ENCODE measurements around the gene DHCR24.

DNA sequence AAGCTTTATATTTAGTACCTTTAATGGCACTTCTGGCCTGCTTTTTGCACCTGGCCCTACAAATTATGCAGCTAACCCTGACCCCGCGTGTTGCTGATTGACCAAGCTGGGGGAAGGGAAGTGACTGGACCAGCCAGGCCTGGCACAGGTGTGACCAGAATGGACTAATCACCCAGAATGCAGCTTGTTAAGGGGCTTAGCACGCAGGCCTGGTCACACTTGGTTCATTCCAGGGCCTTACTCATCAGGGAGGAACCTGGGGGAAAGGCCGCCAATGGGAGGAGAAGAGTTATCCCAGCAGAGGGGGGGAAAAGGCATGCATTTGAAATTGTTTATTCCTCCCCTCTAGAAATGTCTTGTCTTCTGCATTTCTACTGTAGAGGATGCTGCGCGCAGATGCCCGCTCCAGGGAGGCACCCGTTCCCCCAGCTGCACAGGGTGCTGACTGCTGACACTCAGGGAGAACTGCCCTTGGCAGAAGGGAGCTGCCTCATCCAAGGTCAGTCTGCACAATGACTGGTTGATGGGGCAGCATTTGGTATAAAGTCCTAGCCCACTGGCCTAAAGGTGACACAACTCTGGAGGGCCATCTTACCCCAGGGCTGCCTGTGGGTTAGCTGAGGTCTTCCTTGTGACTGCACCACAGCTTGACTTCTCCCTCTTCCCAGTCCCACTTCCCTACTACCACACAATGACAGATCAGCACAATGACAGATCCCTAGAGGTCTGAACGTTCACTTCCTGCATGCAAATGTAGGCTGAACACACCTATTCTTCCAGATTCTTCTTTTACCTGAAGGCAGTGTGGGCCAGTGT, 29.0 kb downstream of the DHCR24 start:
- no peak for TF ChIP-seq EZH2 (IDR thresholded peaks at IDR 0.05; ENCODE audit: borderline replicate concordance, low read length)
- TF ChIP-seq, protein P1, sequence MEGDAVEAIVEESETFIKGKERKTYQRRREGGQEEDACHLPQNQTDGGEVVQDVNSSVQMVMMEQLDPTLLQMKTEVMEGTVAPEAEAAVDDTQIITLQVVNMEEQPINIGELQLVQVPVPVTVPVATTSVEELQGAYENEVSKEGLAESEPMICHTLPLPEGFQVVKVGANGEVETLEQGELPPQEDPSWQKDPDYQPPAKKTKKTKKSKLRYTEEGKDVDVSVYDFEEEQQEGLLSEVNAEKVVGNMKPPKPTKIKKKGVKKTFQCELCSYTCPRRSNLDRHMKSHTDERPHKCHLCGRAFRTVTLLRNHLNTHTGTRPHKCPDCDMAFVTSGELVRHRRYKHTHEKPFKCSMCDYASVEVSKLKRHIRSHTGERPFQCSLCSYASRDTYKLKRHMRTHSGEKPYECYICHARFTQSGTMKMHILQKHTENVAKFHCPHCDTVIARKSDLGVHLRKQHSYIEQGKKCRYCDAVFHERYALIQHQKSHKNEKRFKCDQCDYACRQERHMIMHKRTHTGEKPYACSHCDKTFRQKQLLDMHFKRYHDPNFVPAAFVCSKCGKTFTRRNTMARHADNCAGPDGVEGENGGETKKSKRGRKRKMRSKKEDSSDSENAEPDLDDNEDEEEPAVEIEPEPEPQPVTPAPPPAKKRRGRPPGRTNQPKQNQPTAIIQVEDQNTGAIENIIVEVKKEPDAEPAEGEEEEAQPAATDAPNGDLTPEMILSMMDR (conservative IDR thresholded peaks at IDR 0.05 in 1 of 2, IDR thresholded peaks at IDR 0.05 in 1 of 2; ENCODE audit: extremely low read depth in 1 of 2, insufficient read depth in 1 of 2, low read depth in 1 of 2, low read length in 2 of 2): no peak

All from mammary epithelial cell (primary cell).